ENCODE measurements around the gene ATG9B.

Gene ATG9B

DNA sequence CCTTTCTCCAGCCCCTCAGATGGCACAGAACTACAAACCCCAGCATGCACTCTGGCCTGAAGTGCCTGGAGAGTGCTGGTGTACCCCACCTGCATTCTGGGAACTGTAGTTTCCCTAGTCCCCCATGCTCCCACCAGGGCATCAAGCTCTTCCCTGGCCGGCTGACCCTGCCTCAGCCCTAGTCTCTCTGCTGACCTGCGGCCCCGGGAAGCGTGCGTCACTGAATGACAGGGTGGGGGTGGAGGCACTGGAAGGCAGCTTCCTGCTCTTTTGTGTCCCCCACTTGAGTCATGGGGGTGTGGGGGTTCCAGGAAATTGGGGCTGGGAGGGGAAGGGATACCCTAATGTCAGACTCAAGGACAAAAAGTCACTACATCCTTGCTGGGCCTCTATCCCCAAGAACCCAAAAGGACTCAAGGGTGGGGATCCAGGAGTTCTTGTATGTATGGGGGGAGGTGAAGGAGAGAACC, 31.4 kb downstream of the ATG9B start:
- Histone ChIP-seq H3K27me3 (ENCODE audit: insufficient read depth, low read depth, severe bottlenecking) (no peaks in the 10 kb centered on the region), H3K36me3 (no peaks in the 10 kb centered on the region), H3K9me3 (ENCODE audit: severe bottlenecking) (peaks cover 13% of the 10 kb centered on the region), H3K27ac (no peak overlapping the region), H3K4me3 (ENCODE audit: low read depth, low read length) (no peak overlapping the region)
- no peak for TF ChIP-seq CTCF (IDR thresholded peaks at IDR 0.05; ENCODE audit: low read depth, low read length)
- peak; percentile 68 for DNase-seq

DNA sequence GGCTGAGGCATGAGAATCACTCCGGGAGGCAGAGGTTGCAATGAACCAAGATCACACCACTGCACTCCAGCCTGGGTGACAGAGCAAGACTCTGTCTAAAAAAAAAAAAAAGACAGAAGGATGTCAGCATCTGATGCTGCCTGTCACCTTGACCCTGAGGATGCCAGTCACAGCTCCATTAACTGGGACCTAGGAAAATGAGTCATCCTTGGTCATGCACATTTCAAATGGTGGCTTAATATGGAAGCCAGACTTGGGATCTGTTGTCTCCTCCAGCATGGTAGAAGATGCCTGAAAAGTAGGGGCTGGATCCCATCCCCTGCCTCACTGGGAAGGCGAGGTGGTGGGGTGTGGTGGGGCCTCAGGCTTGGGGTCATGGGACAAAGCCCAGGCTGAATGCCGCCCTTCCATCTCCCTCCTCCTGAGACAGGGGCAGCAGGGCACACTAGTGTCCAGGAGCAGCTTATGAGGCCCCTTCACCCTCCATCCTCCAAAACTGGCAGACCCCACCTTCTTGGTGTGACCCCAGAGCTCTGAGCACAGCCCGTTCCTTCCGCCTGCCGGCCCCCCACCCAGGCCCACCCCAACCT, 32.1 kb downstream of the ATG9B start:
- Histone ChIP-seq H3K36me3 (no peaks in the 10 kb centered on the region), H3K9me3 (ENCODE audit: severe bottlenecking) (peaks cover 13% of the 10 kb centered on the region), H3K27me3 (ENCODE audit: insufficient read depth, low read depth, severe bottlenecking) (no peaks in the 10 kb centered on the region), H3K27ac (no peak overlapping the region), H3K4me3 (ENCODE audit: low read depth, low read length) (no peak overlapping the region)
- no peak for TF ChIP-seq CTCF (IDR thresholded peaks at IDR 0.05; ENCODE audit: low read depth, low read length)
- DNase-seq: no peak

DNA sequence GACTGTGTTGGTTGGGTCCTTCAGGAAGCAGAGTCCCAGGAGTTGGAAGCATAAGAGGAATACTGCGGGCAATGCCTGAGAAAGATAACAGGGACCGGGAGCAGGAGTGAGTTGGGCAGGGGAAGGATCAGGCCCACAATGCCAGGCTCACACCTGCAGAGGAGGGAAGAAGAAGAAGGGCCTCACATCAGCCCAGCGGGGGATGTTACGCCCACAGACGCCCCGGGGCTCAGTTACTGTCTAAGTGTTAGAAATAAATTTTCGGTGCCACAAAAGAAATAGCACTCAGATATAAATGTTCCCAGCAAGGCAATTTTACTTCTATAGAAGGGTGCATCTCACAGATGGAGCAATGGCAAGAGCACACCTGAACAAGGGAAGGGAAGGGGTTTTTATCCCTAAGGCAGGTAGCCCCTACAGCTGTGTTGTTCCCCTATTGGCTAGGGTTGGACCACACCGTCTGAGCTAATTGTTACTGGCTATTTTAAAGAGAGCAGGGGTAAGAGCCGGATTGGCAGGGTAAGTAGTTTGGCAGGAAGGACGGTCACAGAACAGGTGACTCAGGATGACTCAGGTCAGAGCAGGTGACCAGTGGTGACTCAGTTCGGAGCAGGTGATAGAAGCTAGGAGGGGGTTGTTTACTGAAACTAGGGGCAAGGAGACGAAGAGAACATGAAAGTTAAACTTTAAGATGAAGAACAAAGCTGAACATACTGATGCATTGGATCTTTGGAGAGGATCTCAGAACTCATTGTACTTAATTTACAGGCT, 33.7 kb downstream of the ATG9B start, which contains the start of gene NOS3:
Gene NOS3 (plus strand): TSS at position 602 of the 771 bp plus-strand sequence. CDS start 2,787 bp downstream, outside the sequence.
- peaks cover 13% of the 10 kb centered on the region for H3K9me3 ChIP-seq (ENCODE audit: severe bottlenecking)
- DNase-seq: no peak
- H3K36me3 ChIP-seq: no peaks in the 10 kb centered on the region
- no peak for TF ChIP-seq CTCF (IDR thresholded peaks at IDR 0.05; ENCODE audit: low read depth, low read length)
- no peak within 1 kb of the TSS for H3K4me3 ChIP-seq (ENCODE audit: low read depth, low read length)
- no peak within 1 kb of the TSS for H3K27ac ChIP-seq
- no peaks in the 10 kb centered on the region for H3K27me3 ChIP-seq (ENCODE audit: insufficient read depth, low read depth, severe bottlenecking)

DNA sequence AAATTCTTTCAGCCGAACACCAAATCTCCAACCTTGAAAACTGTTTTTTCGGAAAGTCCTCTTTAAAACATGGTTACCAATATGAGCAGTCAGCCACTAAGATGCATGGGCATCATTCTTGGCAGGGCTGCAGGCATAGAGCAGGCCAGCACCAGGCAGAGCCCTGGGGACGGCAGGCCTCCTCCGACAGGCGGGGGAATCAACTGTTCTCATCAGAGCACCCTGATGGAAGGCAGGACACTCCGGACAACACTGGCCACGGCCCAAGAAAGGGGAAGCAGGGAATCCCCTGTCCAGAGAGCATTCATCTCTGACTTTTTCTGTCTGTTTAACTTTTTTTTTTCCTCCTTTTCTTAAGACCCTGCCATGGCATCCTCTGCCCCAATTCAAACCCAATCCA, 34.8 kb downstream of the ATG9B start:
- Histone ChIP-seq H3K27ac (no peak overlapping the region), H3K9me3 (ENCODE audit: severe bottlenecking) (peaks cover 13% of the 10 kb centered on the region), H3K27me3 (ENCODE audit: insufficient read depth, low read depth, severe bottlenecking) (no peaks in the 10 kb centered on the region), H3K36me3 (no peaks in the 10 kb centered on the region), H3K4me3 (ENCODE audit: low read depth, low read length) (no peak overlapping the region)
- no peak for TF ChIP-seq CTCF (IDR thresholded peaks at IDR 0.05; ENCODE audit: low read depth, low read length)
- no peak for DNase-seq

DNA sequence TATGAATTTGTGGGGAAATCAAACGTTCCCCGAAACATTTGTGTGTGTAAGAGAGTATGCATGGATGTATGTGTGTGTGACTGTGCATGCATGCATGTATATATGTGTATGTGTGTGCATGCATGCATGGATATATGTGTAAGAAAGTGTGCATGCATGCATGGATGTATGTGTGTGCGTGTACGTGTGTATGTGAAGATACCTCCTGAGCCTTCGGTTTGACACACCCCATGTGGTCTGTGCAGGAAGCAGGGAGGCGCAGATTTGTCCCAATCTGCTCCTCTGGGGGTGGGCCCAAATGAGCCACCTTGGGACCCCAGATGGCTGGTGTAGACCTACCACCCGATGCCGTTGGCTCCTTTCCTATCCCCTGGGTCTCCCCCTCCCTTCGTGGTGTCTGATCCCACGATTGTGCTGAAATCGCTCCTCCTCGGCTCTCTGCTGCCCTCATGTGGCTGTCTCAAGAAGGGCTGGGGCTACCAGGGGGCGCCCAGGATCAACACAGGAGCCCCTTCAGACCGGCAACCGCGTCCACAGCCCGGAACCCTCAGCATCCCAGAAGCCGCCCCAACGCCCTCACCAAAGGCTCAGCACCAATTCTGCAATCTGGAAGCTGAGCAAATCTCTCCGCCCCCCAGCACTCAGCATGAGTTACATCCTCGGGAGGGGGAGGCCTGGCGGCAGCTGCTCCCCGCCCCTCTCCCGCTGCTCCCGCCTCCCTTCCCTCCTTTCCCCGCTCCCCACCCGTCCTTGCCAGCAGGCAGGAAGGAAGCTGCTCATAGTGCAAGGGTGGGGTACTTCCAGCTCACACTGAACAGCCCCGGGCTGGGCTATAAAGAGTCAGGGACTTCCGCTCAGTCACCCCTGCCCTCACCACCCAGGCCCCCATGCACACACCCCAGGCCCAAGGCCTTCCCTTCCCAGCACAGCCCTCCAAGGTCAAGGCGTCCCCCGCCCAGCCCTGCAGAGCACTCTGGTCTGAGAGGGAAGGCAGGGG, 35.8 kb downstream of the ATG9B start:
- peak overlapping the region; percentile 45 for H3K4me3 ChIP-seq (ENCODE audit: low read depth, low read length)
- H3K9me3 ChIP-seq (ENCODE audit: severe bottlenecking): peaks cover 13% of the 10 kb centered on the region
- TF ChIP-seq CTCF (IDR thresholded peaks at IDR 0.05; ENCODE audit: low read depth, low read length): peak; percentile 86
- peak; percentile 87 for DNase-seq
- H3K27me3 ChIP-seq (ENCODE audit: insufficient read depth, low read depth, severe bottlenecking): no peaks in the 10 kb centered on the region
- H3K36me3 ChIP-seq: no peaks in the 10 kb centered on the region
- H3K27ac ChIP-seq: peak overlapping the region; percentile 50

Measured in WERI-Rb-1 (cell line).